Gastroesophageal sphincter (tissue), 3 donors: ENCODE measurements around the gene SIX4.

Experiments used
- EP300 ChIP-seq: sonication (generic); formaldehyde crosslinking; IDR thresholded peaks from one replicate; pipeline ENCODE4 v1.6.1; 2017; ENCODE audit warnings: antibody characterized with exemption, mild to moderate bottlenecking
- POLR2AphosphoS5 ChIP-seq: sonication (generic); formaldehyde crosslinking; IDR thresholded peaks from one replicate; pipeline ENCODE4 v1.6.1; 2017; ENCODE audit warnings: antibody characterized with exemption
- TF ChIP-seq, protein P1 (sequence below), 4 experiments: fragments of 200-600 bp in 2 of 4; fragments of 450-650 bp in 2 of 4; sonication (generic) in 1 of 4; IDR thresholded peaks; one replicate each; pipeline ENCODE4 v1.5.1; 2017 to 2019; ENCODE audit warnings: antibody characterized with exemption in 4 of 4, mild to moderate bottlenecking in 2 of 4, moderate library complexity in 2 of 4

DNA sequence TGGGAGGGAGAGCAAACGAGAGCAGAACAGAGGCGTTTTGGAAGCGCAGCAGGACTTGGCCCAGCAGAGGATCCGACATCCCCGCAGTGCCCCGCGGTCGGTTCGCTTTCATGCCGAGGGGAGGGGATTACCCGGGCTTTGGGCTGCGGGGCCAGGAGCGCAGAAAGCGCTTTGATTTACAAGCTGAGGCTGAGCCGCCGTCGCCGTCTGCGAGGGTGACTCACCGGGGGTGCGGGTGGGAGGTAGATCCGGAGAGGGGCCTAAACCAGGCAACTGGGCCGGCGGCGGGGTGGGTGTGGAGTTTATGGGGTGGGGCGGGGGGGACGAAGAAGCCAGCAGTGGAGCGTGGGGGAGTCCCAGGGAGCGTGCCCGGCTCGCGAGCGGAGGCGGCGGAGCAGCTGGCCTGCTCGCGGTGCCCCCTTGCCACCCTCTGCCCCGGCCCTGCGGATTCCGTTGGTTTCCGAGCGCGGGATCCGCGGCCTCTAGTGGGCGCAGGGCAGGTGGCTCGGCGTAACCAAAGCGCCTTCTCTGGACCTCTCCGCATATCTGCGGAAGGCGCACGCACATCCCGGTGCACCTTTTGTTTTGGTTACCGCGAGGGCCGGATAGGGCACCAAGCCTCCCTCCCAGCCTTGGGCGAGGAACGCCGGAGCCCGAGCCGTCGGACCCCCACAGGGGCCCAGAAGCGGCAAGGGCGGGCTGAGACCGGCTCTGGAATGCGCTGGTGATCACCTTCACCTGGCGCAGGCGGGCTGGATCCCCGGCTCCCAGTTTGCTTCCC lies 2.6 kb downstream of the SIX4 start:
- TF ChIP-seq, protein P1, sequence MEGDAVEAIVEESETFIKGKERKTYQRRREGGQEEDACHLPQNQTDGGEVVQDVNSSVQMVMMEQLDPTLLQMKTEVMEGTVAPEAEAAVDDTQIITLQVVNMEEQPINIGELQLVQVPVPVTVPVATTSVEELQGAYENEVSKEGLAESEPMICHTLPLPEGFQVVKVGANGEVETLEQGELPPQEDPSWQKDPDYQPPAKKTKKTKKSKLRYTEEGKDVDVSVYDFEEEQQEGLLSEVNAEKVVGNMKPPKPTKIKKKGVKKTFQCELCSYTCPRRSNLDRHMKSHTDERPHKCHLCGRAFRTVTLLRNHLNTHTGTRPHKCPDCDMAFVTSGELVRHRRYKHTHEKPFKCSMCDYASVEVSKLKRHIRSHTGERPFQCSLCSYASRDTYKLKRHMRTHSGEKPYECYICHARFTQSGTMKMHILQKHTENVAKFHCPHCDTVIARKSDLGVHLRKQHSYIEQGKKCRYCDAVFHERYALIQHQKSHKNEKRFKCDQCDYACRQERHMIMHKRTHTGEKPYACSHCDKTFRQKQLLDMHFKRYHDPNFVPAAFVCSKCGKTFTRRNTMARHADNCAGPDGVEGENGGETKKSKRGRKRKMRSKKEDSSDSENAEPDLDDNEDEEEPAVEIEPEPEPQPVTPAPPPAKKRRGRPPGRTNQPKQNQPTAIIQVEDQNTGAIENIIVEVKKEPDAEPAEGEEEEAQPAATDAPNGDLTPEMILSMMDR (IDR thresholded peaks at IDR 0.05) = peak in 3 of 4 experiments; percentile 17 to 59 (median 32)
- TF ChIP-seq POLR2AphosphoS5 (no peak), EP300 (no peak)
